Stimulated activated CD8-positive, alpha-beta memory T cell treated with anti-CD3 and anti-CD28 coated beads, Interleukin-4, amount 100 ng/mL, for 1 hour (primary cell): ENCODE data around the gene KCNG2.

Experiments
- DNase-seq, 2 donors: peaks; one replicate each; pipeline ENCODE4 v3.0.0-alpha.2; 2020; ENCODE audit warnings: low read depth in 2 of 2, low spot score in 1 of 2

Gene KCNG2

DNA sequence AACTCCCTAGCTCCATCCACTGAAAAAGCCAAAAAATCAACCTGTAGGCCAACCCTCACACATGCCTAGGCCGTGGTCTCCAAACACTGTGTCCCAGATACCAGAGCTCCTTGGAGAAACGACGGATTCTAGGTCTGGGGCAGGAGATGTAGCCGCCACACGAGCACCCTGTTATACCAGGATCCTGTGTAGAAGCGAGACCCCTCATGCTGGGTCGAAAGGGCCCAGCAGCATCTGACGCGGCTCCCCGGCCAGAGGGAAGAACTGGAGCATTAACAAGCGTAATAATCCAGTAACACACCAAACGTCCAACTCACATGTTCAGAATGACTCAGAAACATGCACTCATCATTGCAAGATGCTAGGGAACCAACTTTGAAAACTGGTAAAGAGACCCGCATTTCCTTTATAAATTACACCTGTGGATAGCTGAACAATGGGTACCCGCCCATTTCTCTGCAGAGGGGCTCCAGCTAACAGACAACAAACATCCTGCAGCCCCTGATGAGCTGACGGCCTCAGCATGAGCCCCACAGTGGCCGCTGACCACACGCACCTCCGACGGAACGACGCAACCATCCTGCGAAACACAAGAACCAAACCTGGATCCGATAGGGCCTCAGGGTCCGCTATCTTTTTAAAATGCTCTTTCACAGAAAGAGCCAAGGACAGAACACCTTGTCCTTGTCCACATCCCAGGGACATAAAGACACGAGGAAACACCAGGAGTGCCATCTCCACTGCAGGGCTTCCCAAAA is 139.5 kb downstream of the KCNG2 start:
- DNase-seq, result no peak

- DNase-seq, result no peak
Observed at GRCh38 chr18:79938196-79938595, 140.5 kb downstream of the KCNG2 start.

DNA sequence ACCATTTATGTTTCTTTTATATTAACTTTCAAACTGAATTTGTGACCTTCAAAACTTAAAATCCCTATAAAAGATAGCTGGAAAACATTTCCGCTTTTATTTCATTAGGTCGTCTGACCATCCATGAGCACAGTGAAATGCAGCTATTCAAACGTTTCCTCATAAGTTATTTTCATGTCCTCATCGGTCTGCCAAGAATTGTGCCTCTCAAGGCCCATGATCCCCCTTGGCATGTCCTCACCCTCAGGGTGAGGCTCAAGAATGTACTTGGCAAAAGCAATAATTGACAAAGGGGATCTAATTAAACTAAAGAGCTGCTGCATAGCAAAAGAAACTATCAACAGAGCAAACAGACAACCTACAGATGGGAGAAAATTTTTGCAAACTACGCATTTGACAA is 141.4 kb downstream of the KCNG2 start:
- no peak for DNase-seq

- DNase-seq, result no peak
Observed at GRCh38 chr18:79940126-79940813, 142.5 kb downstream of the KCNG2 start.

DNA sequence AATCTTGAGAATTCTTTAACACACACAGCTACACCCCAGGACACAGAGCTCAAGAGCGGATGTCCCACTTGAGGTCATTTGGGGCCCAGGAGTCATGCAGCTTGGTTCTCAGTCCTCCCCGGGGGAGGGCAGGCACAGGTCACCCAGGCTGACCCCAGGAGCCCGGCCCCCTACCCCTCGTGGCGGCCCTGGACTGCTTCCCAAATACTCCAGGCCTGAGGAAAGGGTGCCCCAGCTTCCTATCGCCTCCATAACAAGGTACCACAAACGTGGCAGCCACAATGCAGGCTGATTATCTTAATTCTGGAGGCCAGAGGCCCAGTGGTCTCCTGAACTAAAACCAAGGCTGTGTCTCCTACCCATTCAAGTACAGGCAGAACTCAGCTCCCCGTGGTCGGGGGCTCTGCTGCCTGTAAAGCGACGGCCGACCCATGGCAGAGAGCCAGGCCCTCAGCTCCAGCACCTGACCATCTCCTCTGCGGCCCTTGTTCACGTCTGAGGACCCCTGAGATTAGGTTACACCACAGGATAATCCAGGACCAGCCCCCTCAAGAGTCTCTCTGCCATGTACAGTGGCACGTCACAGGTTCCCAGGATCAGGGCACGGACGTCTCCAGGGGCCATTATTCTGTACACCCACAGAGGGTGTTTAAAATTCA is 143.2 kb downstream of the KCNG2 start:
- no peak for DNase-seq

DNA sequence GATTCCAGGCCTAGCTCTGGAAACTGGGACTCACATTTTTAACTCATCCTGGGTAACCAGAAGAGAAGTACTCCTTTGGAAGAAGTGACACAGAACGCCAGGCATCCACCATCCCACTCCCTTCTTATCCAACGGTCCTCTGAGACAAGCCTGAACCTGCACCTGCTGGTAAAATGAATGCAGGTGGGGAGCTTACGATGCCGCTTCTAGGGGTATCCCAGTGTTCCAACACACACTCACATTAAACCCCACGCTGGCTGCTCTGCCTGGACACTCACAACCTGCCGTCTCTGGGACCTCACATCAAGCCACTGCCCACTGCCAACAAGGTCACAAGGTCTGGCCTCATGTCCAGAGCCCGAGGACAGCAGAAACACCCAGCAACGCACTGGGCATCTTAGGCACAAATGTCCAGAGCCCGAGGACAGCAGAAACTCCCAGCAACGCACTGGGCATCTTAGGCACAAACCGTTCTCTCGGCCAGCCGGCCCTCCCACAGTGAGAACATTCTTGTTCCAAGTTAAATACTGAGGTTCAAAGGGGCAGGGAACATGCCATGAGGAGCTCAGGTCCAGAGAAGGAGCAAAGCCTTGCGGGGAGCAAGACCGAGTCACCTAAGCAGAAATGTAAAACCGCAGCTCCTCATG is 143.9 kb downstream of the KCNG2 start:
- no peak for DNase-seq

DNA sequence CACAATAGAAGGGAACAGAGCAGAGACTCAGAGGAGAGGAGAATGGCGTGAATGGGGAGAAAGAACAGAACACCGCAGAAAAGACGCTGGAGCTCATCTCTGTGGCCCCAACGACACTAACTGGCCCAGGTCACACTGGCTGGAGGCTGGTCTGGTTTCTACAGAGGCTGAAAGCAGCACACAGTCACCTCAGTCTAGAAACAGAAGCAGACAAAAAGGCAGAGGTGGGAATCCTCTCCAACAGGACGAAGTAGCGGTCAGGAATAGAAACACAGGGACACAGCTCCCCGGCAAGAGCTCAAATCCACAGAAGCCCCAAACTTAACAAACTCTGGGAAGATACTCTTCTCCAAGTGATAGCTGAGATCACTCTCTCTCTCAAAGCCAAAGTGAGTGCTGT is 144.5 kb downstream of the KCNG2 start:
- DNase-seq, result no peak

DNA sequence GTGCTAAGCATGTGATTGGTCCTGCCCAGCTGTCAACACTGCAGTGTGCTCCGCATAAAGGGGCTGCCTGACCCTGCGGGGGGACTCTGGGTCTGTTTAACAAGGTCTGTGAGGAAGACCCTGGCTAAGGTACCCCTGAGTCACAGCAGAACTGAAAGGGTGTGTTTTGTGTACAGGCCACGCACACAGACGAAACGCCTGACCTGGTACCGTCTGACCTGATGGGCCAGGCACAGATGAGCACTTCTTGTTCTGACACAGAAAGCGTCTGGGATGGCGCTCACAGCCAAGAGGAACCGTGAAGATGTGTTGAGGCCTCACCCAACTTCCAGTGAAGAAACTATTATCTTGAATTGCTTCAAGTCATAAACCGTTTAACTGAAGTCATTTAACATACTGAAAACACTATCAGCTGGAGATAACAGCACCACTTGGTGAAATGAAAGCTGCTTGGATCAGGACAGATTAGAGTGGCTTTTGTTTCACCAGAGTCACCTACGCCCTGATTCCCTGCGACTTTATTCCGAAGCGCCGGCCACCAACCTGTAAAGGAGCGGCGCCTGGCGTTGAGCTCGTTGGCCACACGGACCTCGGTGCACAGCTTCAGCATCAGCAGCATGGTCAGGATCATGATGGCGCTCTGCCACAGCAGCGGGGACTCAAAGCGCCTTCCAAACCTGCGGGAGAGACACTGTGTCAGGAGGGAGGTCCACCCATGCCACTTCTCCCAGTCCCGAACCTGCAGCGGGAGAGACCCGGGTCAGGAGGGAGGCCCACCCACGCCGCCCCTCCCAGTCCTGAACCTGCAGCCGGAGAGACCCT is 145.3 kb downstream of the KCNG2 start:
- DNase-seq, result no peak

- DNase-seq, result no peak
Observed at GRCh38 chr18:79943608-79944125, 145.9 kb downstream of the KCNG2 start.

DNA sequence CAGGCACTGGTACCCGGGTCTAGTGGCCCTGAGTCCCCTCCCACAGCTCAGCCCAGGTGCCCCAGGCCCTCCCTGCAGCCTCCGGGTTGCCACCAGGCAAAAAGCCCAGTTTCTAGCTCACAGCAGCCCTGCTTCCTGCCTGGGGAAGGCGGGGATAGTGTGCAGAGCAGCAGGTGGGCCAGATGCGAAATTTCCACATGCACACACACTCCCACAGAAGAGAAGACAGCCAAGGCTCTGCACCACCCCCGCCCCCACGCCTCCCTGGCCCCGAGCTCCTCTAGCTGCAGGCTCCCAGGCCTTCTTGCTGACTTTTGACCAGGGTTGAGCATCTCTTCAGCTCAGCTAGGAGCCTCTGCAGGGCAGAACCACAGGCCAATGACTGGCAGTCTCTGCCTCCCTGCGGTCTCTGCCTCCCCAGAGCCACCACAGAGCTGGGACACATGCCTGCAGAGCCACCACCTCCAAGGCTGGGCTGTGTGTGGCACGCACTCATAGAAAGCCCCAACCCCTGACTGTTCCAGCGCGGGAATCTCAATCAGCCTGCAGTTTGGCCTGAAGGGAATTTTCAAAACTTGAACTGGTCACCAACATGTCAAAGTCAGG is 146.5 kb downstream of the KCNG2 start:
- no peak for DNase-seq

GRCh38 chr18:79944746-79945117 is 147.0 kb downstream of the KCNG2 start:
- DNase-seq, result no peak

DNA sequence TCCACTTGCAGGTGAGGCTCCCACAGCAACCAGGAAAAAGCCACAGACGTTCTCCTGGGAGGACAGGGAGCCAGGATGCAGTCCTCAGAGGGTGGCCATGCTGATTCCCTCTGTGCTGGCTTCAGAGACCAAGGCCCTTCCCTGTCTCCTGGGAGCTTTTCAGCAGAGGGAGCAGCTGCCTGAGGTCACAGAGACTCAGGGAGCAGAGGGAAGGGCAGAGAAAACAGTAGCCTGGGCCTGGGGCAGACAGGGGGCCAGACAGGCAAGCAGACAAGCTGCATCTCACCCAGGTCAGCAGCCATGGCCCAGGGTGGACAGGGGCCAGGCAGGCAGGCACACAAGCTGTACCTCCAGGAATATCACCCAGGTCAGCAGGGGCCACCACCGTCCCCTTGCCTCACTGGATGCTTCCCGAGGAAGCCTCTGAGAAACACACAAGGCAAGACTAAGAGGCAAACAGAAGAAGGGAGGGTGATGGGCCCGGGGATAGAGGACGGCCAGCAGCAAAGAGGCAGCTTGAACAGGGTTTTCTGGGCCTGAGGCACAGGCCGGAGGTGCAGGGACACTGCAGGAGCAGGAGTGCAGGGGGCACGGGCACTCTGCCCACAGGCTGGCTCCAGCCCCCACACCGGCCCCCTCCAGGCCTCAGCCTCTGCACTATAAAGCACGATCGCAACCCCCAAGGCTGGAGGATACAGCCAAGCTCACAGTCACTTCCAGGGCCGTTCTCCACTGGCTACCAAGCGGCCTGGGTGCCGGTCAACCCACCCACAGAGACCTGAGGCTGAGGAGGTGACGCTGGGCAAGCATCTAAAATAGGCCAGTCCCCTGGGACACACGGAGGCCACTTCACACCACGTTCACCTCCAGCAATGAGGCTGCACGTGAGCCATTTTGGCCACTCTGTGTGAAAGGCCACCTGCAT is 147.6 kb downstream of the KCNG2 start:
- DNase-seq, result no peak

DNA sequence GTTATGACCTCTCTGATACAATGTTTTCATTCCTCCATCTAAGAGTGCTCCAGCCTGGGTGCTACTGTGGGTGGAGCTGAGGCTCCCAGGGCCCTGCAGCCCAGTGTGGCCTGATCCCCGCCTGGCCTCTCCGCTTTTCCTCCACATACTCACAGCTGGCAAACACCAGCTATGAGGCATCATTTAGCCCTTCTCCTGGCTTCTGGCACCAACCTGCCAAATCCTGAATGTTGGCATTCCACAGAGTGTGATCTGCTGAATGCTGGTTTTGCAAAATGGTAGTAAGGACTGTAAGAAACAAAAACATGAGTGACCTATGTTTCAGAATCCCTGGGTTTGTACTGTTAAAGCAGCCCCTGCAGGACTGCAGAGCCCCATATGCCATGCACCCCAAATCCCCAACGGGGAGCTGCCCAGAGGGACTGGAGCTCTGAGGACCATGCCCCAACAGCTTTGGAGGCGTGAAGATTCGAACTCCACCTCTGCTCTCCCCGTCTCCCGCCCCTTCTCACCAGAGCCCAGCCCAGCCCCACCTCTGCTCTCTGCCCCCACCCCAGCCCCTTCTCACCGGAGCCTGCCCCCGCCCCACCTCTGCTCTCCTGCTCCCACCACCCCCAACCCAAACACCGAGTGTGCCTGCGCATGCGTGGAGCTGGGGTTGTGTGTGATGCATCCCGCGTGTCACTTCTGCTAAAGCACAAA is 149.5 kb downstream of the KCNG2 start:
- no peak for DNase-seq

DNA sequence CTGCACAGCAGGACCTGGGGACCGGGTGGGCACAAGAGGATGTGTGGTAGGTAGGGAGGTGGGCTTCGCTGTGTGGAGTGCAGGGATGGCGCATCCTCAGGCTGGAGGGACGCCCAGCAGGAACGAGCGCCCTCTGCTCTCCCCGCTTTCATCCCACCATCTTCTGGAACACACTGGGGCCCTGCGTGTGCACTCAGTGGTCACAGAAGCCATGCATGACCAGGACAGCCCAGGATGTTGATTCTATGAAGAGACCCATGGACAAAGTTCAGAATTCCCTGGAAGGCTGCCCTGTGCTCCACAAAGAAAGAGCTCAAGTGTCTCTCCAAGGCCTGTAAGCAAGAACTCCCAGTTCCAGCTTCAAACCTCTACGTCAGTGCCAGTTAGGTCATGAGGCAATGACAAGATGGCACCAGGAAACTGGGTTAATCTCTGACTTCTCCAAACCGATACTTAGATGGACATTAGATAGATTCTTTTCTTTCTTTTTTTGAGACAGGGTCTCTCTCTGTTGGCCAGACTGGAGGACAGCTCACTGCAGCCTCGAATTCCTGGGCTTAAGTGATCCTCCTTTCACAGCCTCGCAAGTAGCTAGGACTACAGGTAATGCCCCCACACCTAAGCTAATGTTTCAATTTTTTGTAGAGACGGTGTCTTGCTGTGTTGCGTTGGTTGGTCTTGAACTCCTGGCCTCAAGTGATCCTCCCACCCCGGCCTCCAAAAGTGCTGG is 150.3 kb downstream of the KCNG2 start:
- no peak for DNase-seq

DNA sequence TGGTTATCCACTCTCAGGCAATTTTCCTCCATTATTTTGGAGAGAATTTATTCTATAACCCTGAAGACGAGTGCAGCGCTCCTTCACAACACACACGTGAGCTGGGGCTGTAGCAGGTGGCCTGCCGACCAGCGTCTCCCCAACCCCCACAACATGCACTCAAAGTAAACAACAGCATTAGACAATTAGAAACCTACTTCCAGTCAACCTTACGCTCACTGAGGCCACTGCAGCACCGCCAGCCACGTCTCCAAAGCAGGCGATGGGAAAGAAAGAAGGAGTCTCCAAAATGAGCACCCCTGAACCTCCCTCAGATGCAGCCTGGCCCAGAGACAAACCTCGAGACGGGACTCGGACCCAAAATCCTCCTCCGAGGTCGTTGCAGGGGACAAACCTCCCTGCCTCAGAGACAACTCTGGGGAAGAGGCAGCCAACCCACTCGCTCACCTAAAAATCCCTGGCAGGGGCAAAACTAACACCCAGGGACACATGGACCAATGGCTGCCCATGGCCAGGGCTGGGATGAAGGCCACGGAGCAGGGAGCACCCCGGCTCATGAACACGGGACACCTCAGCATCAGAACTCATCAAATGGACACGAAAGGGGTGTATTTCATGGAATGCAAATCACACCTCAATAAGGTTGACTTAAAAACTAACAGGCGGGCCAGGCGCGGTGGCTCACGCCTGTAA is 151.1 kb downstream of the KCNG2 start:
- DNase-seq, result no peak
